Activated naive CD8-positive, alpha-beta T cell treated with anti-CD3 and anti-CD28 coated beads for 36 hours (primary cell): ENCODE measurements around the gene USP17L15. TPM values are rescaled to one million over a fixed set of nuclear protein-coding genes. Genes with fewer than 3 reads are reported as not detected.
"Not testable (repeated sequence)": the region's sequence is repeated elsewhere in the genome, so short reads cannot be mapped to it uniquely, and the experiment has no call there.

ENCODE experiments used
- DNase-seq: peaks from one replicate; pipeline ENCODE4 v3.0.0; 2021
- H3K27ac Mint-ChIP-seq: one replicate; pipeline ENCODE4 v1.8.0; 2022; ENCODE audit warnings: mild to moderate bottlenecking, moderate library complexity, mixed read lengths
- H3K27me3 Mint-ChIP-seq: one replicate; pipeline ENCODE4 v1.8.0; 2022; ENCODE audit warnings: mild to moderate bottlenecking, mixed read lengths
- H3K36me3 Mint-ChIP-seq: one replicate; pipeline ENCODE4 v1.8.0; 2021; ENCODE audit warnings: mild to moderate bottlenecking, mixed read lengths
- H3K4me1 Mint-ChIP-seq: one replicate; pipeline ENCODE4 v1.8.0; 2021; ENCODE audit warnings: mixed read lengths
- H3K4me3 Mint-ChIP-seq: one replicate; pipeline ENCODE4 v1.8.0; 2022; ENCODE audit warnings: mild to moderate bottlenecking, moderate library complexity, mixed read lengths
- H3K9me3 Mint-ChIP-seq: one replicate; pipeline ENCODE4 v1.8.0; 2022; ENCODE audit warnings: mixed read lengths
- total RNA-seq, 2 experiments: library from RNA; stranded (reverse); gene quantifications; one replicate each; pipeline ENCODE4 v1.2.3, GENCODE V29; 2021

Gene USP17L15, protein sequence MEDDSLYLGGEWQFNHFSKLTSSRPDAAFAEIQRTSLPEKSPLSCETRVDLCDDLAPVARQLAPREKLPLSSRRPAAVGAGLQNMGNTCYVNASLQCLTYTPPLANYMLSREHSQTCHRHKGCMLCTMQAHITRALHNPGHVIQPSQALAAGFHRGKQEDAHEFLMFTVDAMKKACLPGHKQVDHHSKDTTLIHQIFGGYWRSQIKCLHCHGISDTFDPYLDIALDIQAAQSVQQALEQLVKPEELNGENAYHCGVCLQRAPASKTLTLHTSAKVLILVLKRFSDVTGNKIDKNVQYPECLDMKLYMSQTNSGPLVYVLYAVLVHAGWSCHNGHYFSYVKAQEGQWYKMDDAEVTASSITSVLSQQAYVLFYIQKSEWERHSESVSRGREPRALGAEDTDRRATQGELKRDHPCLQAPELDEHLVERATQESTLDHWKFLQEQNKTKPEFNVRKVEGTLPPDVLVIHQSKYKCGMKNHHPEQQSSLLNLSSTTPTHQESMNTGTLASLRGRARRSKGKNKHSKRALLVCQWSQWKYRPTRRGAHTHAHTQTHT
- total RNA-seq = not detected

DNA sequence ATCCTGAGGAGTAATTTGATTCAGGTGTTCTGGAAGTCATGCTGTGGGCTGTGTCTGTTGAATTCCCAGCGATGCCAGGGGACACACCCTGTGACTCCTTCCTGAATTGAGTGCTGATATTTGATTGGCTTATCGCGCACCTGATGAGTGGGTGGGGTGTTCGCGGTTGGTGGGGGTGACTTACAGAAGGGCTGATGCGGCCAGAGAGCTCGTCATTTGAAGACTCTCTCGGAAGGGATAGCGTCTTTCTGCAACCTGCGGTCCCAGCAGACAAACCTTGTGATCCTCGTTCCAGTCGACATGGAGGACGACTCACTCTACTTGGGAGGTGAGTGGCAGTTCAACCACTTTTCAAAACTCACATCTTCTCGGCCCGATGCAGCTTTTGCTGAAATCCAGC lies at the start of gene USP17L15:
Gene USP17L15, plus strand, starts transcription at position 301 of the 400 bp plus-strand sequence. Its CDS starts 0 bp downstream, at position 301.
- not testable (repeated sequence) for H3K9me3 Mint-ChIP-seq, H3K4me3 Mint-ChIP-seq, H3K27me3 Mint-ChIP-seq, H3K27ac Mint-ChIP-seq, DNase-seq, H3K36me3 Mint-ChIP-seq, H3K4me1 Mint-ChIP-seq

DNA sequence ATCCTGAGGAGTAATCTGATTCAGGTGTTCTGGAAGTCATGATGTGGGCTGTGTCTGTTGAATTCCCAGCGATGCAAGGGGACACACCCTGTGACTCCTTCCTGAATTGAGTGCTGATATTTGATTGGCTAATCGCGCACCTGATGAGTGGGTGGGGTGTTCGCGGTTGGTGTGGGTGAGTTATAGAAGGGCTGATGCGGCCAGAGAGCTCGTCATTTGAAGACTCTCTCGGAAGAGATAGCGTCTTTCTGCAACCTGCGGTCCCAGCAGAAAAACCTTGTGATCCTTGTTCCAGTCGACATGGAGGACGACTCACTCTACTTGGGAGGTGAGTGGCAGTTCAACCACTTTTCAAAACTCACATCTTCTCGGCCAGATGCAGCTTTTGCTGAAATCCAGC lies 23.8 kb upstream of the USP17L15 start, which contains the start of gene USP17L10:
Gene USP17L10, plus strand, starts transcription at position 301 of the 400 bp plus-strand sequence. Its CDS starts 0 bp downstream, at position 301.
- not testable (repeated sequence) for H3K27me3 Mint-ChIP-seq, H3K27ac Mint-ChIP-seq, H3K9me3 Mint-ChIP-seq, H3K4me3 Mint-ChIP-seq, H3K4me1 Mint-ChIP-seq, DNase-seq, H3K36me3 Mint-ChIP-seq

DNA sequence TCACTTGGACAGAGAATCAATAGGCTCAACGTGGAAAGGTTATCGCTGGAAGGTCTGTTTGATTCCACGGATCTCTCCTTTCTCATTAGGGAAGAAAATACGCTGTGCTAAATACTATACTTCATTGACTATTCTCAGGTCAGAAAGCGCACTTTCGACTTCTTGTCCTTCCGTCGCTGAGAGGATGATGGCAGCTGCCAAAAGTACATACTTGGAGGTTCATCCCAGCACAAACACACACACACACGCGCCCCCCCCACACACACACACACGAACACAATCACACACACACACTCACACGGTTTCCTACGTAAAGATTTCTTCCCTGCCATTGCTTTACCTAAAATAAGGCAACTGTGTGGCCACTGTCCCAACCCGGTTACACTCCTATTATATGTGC lies 19.5 kb upstream of the USP17L15 start:
- H3K4me3 Mint-ChIP-seq, H3K27ac Mint-ChIP-seq, H3K9me3 Mint-ChIP-seq, DNase-seq, H3K27me3 Mint-ChIP-seq, H3K4me1 Mint-ChIP-seq, H3K36me3 Mint-ChIP-seq: not testable (repeated sequence)

GRCh38 chr4:9215105-9215504 lies 19.1 kb upstream of the USP17L15 start, which contains the start of gene USP17L11:
USP17L11 (plus strand) TSS chr4:9215405; CDS start chr4:9215405, 0 bp downstream.
- not testable (repeated sequence) for H3K9me3 Mint-ChIP-seq, H3K27me3 Mint-ChIP-seq, H3K36me3 Mint-ChIP-seq, H3K4me1 Mint-ChIP-seq, H3K4me3 Mint-ChIP-seq, H3K27ac Mint-ChIP-seq, DNase-seq

GRCh38 chr4:9219852-9220251 lies 14.3 kb upstream of the USP17L15 start, which contains the start of gene USP17L12:
USP17L12 (plus strand) TSS chr4:9220152; CDS start chr4:9220152, 0 bp downstream.
- H3K27me3 Mint-ChIP-seq, H3K36me3 Mint-ChIP-seq, H3K4me1 Mint-ChIP-seq, H3K27ac Mint-ChIP-seq, H3K9me3 Mint-ChIP-seq, DNase-seq, H3K4me3 Mint-ChIP-seq: not testable (repeated sequence)

DNA sequence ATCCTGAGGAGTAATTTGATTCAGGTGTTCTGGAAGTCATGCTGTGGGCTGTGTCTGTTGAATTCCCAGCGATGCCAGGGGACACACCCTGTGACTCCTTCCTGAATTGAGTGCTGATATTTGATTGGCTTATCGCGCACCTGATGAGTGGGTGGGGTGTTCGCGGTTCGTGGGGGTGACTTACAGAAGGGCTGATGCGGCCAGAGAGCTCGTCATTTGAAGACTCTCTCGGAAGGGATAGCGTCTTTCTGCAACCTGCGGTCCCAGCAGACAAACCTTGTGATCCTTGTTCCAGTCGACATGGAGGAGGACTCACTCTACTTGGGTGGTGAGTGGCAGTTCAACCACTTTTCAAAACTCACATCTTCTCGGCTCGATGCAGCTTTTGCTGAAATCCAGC lies 9.6 kb upstream of the USP17L15 start, which contains the start of gene USP17L13:
Gene USP17L13, plus strand, starts transcription at position 301 of the 400 bp plus-strand sequence. Its CDS starts 0 bp downstream, at position 301.
- not testable (repeated sequence) for H3K4me3 Mint-ChIP-seq, DNase-seq, H3K27me3 Mint-ChIP-seq

DNA sequence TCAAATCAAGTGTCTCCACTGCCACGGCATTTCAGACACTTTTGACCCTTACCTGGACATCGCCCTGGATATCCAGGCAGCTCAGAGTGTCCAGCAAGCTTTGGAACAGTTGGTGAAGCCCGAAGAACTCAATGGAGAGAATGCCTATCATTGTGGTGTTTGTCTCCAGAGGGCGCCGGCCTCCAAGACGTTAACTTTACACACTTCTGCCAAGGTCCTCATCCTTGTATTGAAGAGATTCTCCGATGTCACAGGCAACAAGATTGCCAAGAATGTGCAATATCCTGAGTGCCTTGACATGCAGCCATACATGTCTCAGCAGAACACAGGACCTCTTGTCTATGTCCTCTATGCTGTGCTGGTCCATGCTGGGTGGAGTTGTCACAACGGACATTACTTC lies 3.9 kb upstream of the USP17L15 start:
- H3K27me3 Mint-ChIP-seq, H3K4me1 Mint-ChIP-seq, H3K36me3 Mint-ChIP-seq, H3K27ac Mint-ChIP-seq, H3K9me3 Mint-ChIP-seq, DNase-seq, H3K4me3 Mint-ChIP-seq: not testable (repeated sequence)

More for the DNA sequence above, 9.6 kb upstream of the USP17L15 start, which contains the start of gene USP17L13:
- not testable (repeated sequence) for H3K36me3 Mint-ChIP-seq, H3K9me3 Mint-ChIP-seq, H3K27ac Mint-ChIP-seq, H3K4me1 Mint-ChIP-seq

GRCh38 chr4:9238461-9238860 lies 4.3 kb downstream of the USP17L15 start:
- not testable (repeated sequence) for H3K27ac Mint-ChIP-seq, H3K4me3 Mint-ChIP-seq, DNase-seq, H3K27me3 Mint-ChIP-seq, H3K4me1 Mint-ChIP-seq, H3K36me3 Mint-ChIP-seq, H3K9me3 Mint-ChIP-seq

GRCh38 chr4:9243579-9243978 lies 9.4 kb downstream of the USP17L15 start, which contains the start of gene USP17L17:
USP17L17 (plus strand) TSS chr4:9243879; CDS start chr4:9243879, 0 bp downstream.
- H3K36me3 Mint-ChIP-seq, DNase-seq, H3K9me3 Mint-ChIP-seq, H3K4me1 Mint-ChIP-seq, H3K27me3 Mint-ChIP-seq, H3K27ac Mint-ChIP-seq, H3K4me3 Mint-ChIP-seq: not testable (repeated sequence)

GRCh38 chr4:9247953-9248680 lies 13.9 kb downstream of the USP17L15 start, which contains the start of gene USP17L18:
USP17L18 (plus strand) TSS chr4:9248630; CDS start chr4:9248630, 0 bp downstream.
- DNase-seq, H3K4me3 Mint-ChIP-seq, H3K27ac Mint-ChIP-seq, H3K27me3 Mint-ChIP-seq, H3K36me3 Mint-ChIP-seq, H3K4me1 Mint-ChIP-seq, H3K9me3 Mint-ChIP-seq: not testable (repeated sequence)

DNA sequence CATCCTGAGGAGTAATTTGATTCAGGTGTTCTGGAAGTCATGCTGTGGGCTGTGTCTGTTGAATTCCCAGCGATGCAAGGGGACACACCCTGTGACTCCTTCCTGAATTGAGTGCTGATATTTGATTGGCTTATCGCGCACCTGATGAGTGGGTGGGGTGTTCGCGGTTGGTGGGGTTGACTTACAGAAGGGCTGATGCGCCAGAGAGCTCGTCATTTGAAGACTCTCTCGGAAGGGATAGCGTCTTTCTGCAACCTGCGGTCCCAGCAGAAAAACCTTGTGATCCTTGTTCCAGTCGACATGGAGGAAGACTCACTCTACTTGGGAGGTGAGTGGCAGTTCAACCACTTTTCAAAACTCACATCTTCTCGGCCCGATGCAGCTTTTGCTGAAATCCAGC lies 18.9 kb downstream of the USP17L15 start, which contains the start of gene USP17L19:
Gene USP17L19, plus strand, starts transcription at position 301 of the 400 bp plus-strand sequence. Its CDS starts 0 bp downstream, at position 301.
- H3K4me1 Mint-ChIP-seq, H3K27ac Mint-ChIP-seq, H3K27me3 Mint-ChIP-seq, H3K4me3 Mint-ChIP-seq, H3K9me3 Mint-ChIP-seq, H3K36me3 Mint-ChIP-seq, DNase-seq: not testable (repeated sequence)

DNA sequence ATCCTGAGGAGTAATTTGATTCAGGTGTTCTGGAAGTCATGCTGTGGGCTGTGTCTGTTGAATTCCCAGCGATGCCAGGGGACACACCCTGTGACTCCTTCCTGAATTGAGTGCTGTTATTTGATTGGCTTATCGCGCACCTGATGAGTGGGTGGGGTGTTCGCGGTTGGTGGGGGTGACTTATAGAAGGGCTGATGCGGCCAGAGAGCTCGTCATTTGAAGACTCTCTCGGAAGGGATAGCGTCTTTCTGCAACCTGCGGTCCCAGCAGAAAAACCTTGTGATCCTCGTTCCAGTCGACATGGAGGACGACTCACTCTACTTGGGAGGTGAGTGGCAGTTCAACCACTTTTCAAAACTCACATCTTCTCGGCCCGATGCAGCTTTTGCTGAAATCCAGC lies 23.6 kb downstream of the USP17L15 start, which contains the start of gene USP17L20:
Gene USP17L20, plus strand, starts transcription at position 301 of the 400 bp plus-strand sequence. Its CDS starts 0 bp downstream, at position 301.
- H3K27ac Mint-ChIP-seq, DNase-seq, H3K4me1 Mint-ChIP-seq, H3K27me3 Mint-ChIP-seq, H3K4me3 Mint-ChIP-seq, H3K36me3 Mint-ChIP-seq, H3K9me3 Mint-ChIP-seq: not testable (repeated sequence)

DNA sequence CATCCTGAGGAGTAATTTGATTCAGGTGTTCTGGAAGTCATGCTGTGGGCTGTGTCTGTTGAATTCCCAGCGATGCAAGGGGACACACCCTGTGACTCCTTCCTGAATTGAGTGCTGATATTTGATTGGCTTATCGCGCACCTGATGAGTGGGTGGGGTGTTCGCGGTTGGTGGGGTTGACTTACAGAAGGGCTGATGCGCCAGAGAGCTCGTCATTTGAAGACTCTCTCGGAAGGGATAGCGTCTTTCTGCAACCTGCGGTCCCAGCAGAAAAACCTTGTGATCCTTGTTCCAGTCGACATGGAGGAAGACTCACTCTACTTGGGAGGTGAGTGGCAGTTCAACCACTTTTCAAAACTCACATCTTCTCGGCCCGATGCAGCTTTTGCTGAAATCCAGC lies 28.4 kb downstream of the USP17L15 start, which contains the start of gene USP17L21:
Gene USP17L21, plus strand, starts transcription at position 301 of the 400 bp plus-strand sequence. Its CDS starts 0 bp downstream, at position 301.
- H3K36me3 Mint-ChIP-seq, H3K27ac Mint-ChIP-seq, DNase-seq, H3K27me3 Mint-ChIP-seq, H3K4me3 Mint-ChIP-seq, H3K4me1 Mint-ChIP-seq, H3K9me3 Mint-ChIP-seq: not testable (repeated sequence)

DNA sequence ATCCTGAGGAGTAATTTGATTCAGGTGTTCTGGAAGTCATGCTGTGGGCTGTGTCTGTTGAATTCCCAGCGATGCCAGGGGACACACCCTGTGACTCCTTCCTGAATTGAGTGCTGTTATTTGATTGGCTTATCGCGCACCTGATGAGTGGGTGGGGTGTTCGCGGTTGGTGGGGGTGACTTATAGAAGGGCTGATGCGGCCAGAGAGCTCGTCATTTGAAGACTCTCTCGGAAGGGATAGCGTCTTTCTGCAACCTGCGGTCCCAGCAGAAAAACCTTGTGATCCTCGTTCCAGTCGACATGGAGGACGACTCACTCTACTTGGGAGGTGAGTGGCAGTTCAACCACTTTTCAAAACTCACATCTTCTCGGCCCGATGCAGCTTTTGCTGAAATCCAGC lies 33.1 kb downstream of the USP17L15 start, which contains the start of gene USP17L22:
Gene USP17L22, plus strand, starts transcription at position 301 of the 400 bp plus-strand sequence. Its CDS starts 0 bp downstream, at position 301.
- H3K9me3 Mint-ChIP-seq, H3K27ac Mint-ChIP-seq, H3K4me1 Mint-ChIP-seq, H3K4me3 Mint-ChIP-seq, H3K36me3 Mint-ChIP-seq, DNase-seq, H3K27me3 Mint-ChIP-seq: not testable (repeated sequence)
